K562 (cell line): ENCODE results near the gene ZNF649. TPM values are rescaled to one million over a fixed set of nuclear protein-coding genes. Genes with fewer than 3 reads are reported as not detected.
A peak's percentile ranks its signal among the peaks of the same experiment; 100 is the strongest.

Experiments
- ATAC-seq: fragments of 200-7000 bp; cut with Tn5 transposase; 3 replicates; pipeline ENCODE4 v1.9.1; 2020; ENCODE audit warnings: moderate library complexity
- BruUV-seq: library from RNA; stranded (reverse); fragments of 400-500 nt; replicated peaks from 2 replicates; lab custom pipeline; 2021; lab: Mats Ljungman, UMichigan
- CTCF ChIA-PET: fragments of 300-600 bp; formaldehyde crosslinking; extraction: SDS; loops from one replicate; lab custom pipeline; 2021; ENCODE audit warnings: low intra/inter-chr PET ratio; lab: Yijun Ruan, JAX
- POLR2A ChIA-PET: fragments of 300-600, 350-650 bp; sonication (Branson Sonifier 250); formaldehyde crosslinking; extraction: SDS; loops from one replicate; lab custom pipeline; 2021; ENCODE audit warnings: antibody characterized with exemption, inconsistent platforms; lab: Yijun Ruan, JAX
- DNase-seq, 4 experiments: peaks; one replicate each; pipeline versions ENCODE4 v3.0.0 to v3.0.0-alpha.2; 2011 to 2018; ENCODE audit warnings: low spot score in 3 of 4, mixed read lengths in 3 of 4; ENCODE audit errors: extremely low read depth in 1 of 4
- FAIRE-seq: peaks from 2 replicates; lab custom pipeline; 2011; peaks lifted over from hg19 to GRCh38; lab: Jason Lieb, UNC
- H2AFZ ChIP-seq: 2 replicates; pipeline ENCODE4 v1.6.0; 2011; ENCODE audit warnings: low read depth, low read length, control low read depth, inconsistent platforms
- H3K27ac ChIP-seq: fragments of 200-600 bp; 3 replicates; pipeline ENCODE4 v1.8.0; 2011; ENCODE audit warnings: low read depth, mild to moderate bottlenecking, control low read depth, inconsistent platforms, low read length, moderate library complexity, mixed read lengths; ENCODE audit errors: extremely low read depth
- H3K27me3 ChIP-seq, 2 experiments: fragments of 300-600 bp in 1 of 2; 2 replicates in 1 of 2; 3 replicates in 1 of 2; pipeline versions ENCODE4 v1.6.0 to v1.8.0; 2011; ENCODE audit warnings: inconsistent platforms in 2 of 2, low read length in 2 of 2, mild to moderate bottlenecking in 1 of 2, mixed read lengths in 1 of 2, moderate library complexity in 1 of 2; ENCODE audit not compliant: control insufficient read depth in 2 of 2, insufficient read depth in 2 of 2
- H3K36me3 ChIP-seq: fragments of 300-600 bp; 3 replicates; pipeline ENCODE4 v1.8.0; 2011; ENCODE audit warnings: mild to moderate bottlenecking, low read length, inconsistent platforms; ENCODE audit not compliant: control insufficient read depth, insufficient read depth
- H3K4me1 ChIP-seq, 2 experiments: fragments of 200-600 bp in 1 of 2; replicated peaks in 1 of 2; 2 replicates in 1 of 2; 3 replicates in 1 of 2; pipeline versions ENCODE4 v1.5.1 to v1.8.0; 2011; ENCODE audit warnings: inconsistent platforms in 2 of 2, low read length in 2 of 2, mild to moderate bottlenecking in 1 of 2, mixed read lengths in 1 of 2, moderate library complexity in 1 of 2; ENCODE audit not compliant: control insufficient read depth in 2 of 2, insufficient read depth in 2 of 2
- H3K4me2 ChIP-seq: 2 replicates; pipeline ENCODE4 v1.6.1; 2011; ENCODE audit warnings: low read length, control low read depth, inconsistent platforms, mixed read lengths; ENCODE audit not compliant: insufficient read depth
- H3K4me3 ChIP-seq: fragments of 200-600 bp; sonication (generic), shearing (Covaris generic); 2 replicates; pipeline ENCODE4 v1.5.1; 2016; ENCODE audit warnings: control low read depth, inconsistent platforms
- H3K79me2 ChIP-seq: fragments of 200-600 bp; 3 replicates; pipeline ENCODE4 v1.8.0; 2011; ENCODE audit warnings: low read length, inconsistent platforms; ENCODE audit not compliant: control insufficient read depth, insufficient read depth
- H3K9ac ChIP-seq, 2 experiments: 2 replicates each; pipeline versions ENCODE4 v1.6.0 to v1.6.1; 2011; ENCODE audit warnings: low read depth in 2 of 2, low read length in 2 of 2, control low read depth in 1 of 2, inconsistent platforms in 1 of 2, mild to moderate bottlenecking in 1 of 2, mixed read lengths in 1 of 2; ENCODE audit not compliant: insufficient read depth in 1 of 2
- H3K9me1 ChIP-seq: one replicate; pipeline ENCODE4 v1.6.0; 2011; ENCODE audit warnings: inconsistent platforms, mild to moderate bottlenecking, low read length, moderate library complexity; ENCODE audit not compliant: control insufficient read depth, insufficient read depth
- H3K9me3 ChIP-seq: replicated peaks from 2 replicates; pipeline ENCODE4 v1.5.1; 2011; ENCODE audit warnings: low read depth, low read length, inconsistent platforms; ENCODE audit not compliant: control insufficient read depth, insufficient read depth
- H4K20me1 ChIP-seq: replicated peaks from 2 replicates; pipeline ENCODE4 v1.6.1; 2011; ENCODE audit warnings: low read length, inconsistent platforms, mixed read lengths; ENCODE audit not compliant: control insufficient read depth, insufficient read depth
- BRCA1 ChIP-seq, 2 experiments: fragments of 450-650 bp in 1 of 2; sonication (generic) in 1 of 2; formaldehyde crosslinking in 1 of 2; IDR thresholded peaks; 2 replicates each; pipeline versions ENCODE4 v1.5.0 to v1.6.1; 2017 to 2020; ENCODE audit warnings: mild to moderate bottlenecking in 1 of 2, missing genetic modification reagents in 1 of 2
- EP300 ChIP-seq: IDR thresholded peaks from 2 replicates; pipeline ENCODE4 v1.6.1; 2012; ENCODE audit warnings: low read length, improper control_type of control experiment
- ETV5 ChIP-seq: sonication (generic); formaldehyde crosslinking; IDR thresholded peaks from 2 replicates; pipeline ENCODE4 v1.4.0; 2020; ENCODE audit warnings: low read depth, mild to moderate bottlenecking, missing genetic modification reagents
- KAT2B ChIP-seq: IDR thresholded peaks from one replicate; pipeline ENCODE4 v1.6.1; 2012; ENCODE audit warnings: low read depth, mild to moderate bottlenecking, control low read depth, inconsistent platforms, low read length, moderate library complexity
- PRMT5 ChIP-seq: sonication (generic); formaldehyde crosslinking; IDR thresholded peaks from 2 replicates; pipeline ENCODE4 v1.5.0; 2020; ENCODE audit warnings: missing genetic modification reagents
- ZFX ChIP-seq: sonication (generic); formaldehyde crosslinking; IDR thresholded peaks from 2 replicates; pipeline ENCODE4 v1.8.0; 2022; ENCODE audit warnings: mild to moderate bottlenecking, missing genetic modification reagents, moderate library complexity
- ZNF121 ChIP-seq: sonication (generic); formaldehyde crosslinking; conservative IDR thresholded peaks from 2 replicates; pipeline ENCODE4 v1.8.0; 2022; ENCODE audit warnings: missing genetic modification reagents
- ZNF224 ChIP-seq: sonication (generic); formaldehyde crosslinking; IDR thresholded peaks from 2 replicates; pipeline ENCODE4 v1.8.0; 2022; ENCODE audit warnings: mild to moderate bottlenecking, missing genetic modification reagents
- ZNF274 ChIP-seq: IDR thresholded peaks from 2 replicates; pipeline ENCODE4 v1.6.1; 2011; ENCODE audit warnings: low read depth, mild to moderate bottlenecking, low read length, moderate library complexity, borderline replicate concordance
- ZNF668 ChIP-seq: fragments of 250-450 bp; sonication (Bioruptor Pico); IDR thresholded peaks from 2 replicates; pipeline ENCODE4 v1.8.0; 2022; ENCODE audit warnings: mild to moderate bottlenecking, inconsistent platforms
- ZNF75A ChIP-seq: fragments of 450-650 bp; formaldehyde crosslinking; IDR thresholded peaks from 2 replicates; pipeline ENCODE4 v1.4.0; 2020; ENCODE audit warnings: mild to moderate bottlenecking
- WGBS: fragments of 100-300 bp; shearing (Covaris generic); methylation state at CpG from one replicate; pipeline ENCODE4 v1.1.6; 2016; ENCODE audit warnings: low coverage, mixed read lengths; ENCODE audit not compliant: insufficient coverage; ENCODE audit errors: missing lambda C conversion rate; 5-methylcytosine and 5-hydroxymethylcytosine counted together
- in situ Hi-C: fragments of 300-500 bp; cut with MboI; formaldehyde crosslinking; loops from 4 replicates; pipeline ENCODE4 v1.15.0; 2018; ENCODE audit warnings: inconsistent platforms, mixed read lengths
- intact Hi-C: fragments of 100-400 bp; cut with micrococcal nuclease; formaldehyde crosslinking; loops from 2 replicates; pipeline ENCODE4 v1.14.2; 2022
- polyA plus RNA-seq, 8 experiments: library from polyadenylated mRNA; depleted of rRNA in 4 of 8; stranded (reverse) in 5 of 8; unstranded in 3 of 8; fragments of >200 nt; fragmentation: Nextera tagmentation in 2 of 8; fragmentation: Illumina TruSeq in 1 of 8; extraction: Ambion mirVana in 2 of 8; extraction: Trizol in 1 of 8; gene quantifications; 2 replicates each; pipeline versions ENCODE4 v1.2.1 to v1.2.3, GENCODE V29; 2011 to 2014; ENCODE audit warnings: inconsistent platforms in 1 of 8, missing spikeins in 1 of 8
- total RNA-seq, 7 experiments: library from RNA; depleted of rRNA in 6 of 7; stranded (reverse); fragments of >200 nt in 6 of 7; fragmentation: Illumina TruSeq in 2 of 7; extraction: Trizol in 2 of 7; gene quantifications; 2 replicates each; pipeline versions ENCODE4 v1.2.1 to v1.2.3, GENCODE V29; 2011 to 2021; ENCODE audit warnings: low replicate concordance in 1 of 7
- TF ChIP-seq, protein P1 (sequence below): IDR thresholded peaks from 3 replicates; pipeline ENCODE4 v1.6.1; 2011; ENCODE audit warnings: borderline replicate concordance, mild to moderate bottlenecking; ENCODE audit not compliant: insufficient read length, insufficient read depth

The ZNF649 gene
- total and polyA plus RNA-seq, 9 of the 15 experiments (the other 6 are each of a cell fraction or from before 2014, with no cell fraction given), result 1.4 to 14.9 (median 8.3) TPM

DNA sequence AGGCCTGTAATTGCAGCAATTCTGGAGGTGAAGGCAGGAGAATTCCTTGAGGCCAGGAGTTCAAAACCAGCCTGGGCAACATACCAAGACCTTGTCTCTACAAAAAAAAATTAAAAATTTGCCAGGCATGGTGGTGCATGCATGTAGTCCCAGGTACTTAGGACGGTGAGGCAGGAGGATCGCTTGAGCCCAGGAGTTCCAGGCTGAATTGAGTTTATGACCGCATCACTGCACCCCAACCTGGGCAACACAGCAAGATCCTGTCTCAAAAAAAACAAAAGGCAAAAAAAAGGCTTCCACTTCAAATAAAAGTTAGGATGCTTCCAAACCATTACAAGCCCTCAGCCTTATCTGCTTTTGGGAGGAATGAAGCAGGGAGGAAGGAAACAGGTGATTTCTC, 22.3 kb downstream of the ZNF649 start:
- H3K9me1 ChIP-seq, result no peaks in the 10 kb centered on the region
- no peak overlapping the region for H3K27ac ChIP-seq
- CTCF ChIA-PET, result interaction anchor here (0.6 kb wide), 1 partner anchor 15 kb away, joined by 4 read pairs; no protein-coding TSS in a partner anchor
- 85% methylated on average over 3 of the region's 3 CpGs for WGBS
- intact Hi-C loops, result no loop called here
- H3K9ac ChIP-seq, result no peak overlapping the region
- no peak overlapping the region for H3K4me3 ChIP-seq
- no peak for ATAC-seq
- no peak overlapping the region for H2AFZ ChIP-seq
- POLR2A ChIA-PET, result no interaction called here
- no peak overlapping the region for H3K4me2 ChIP-seq
- peak; percentile 61 for TF ChIP-seq ZNF121
- TF ChIP-seq, protein P1, sequence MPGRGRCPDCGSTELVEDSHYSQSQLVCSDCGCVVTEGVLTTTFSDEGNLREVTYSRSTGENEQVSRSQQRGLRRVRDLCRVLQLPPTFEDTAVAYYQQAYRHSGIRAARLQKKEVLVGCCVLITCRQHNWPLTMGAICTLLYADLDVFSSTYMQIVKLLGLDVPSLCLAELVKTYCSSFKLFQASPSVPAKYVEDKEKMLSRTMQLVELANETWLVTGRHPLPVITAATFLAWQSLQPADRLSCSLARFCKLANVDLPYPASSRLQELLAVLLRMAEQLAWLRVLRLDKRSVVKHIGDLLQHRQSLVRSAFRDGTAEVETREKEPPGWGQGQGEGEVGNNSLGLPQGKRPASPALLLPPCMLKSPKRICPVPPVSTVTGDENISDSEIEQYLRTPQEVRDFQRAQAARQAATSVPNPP, result no peak
- TF ChIP-seq, all 486 proteins: peak for 1
- in situ Hi-C loops, result no loop called here
- Histone ChIP-seq H3K36me3 (peaks cover 25% of the 10 kb centered on the region), H4K20me1 (no peaks in the 10 kb centered on the region), H3K27me3 (no peaks in the 10 kb centered on the region), H3K79me2 (no peaks in the 10 kb centered on the region; the same call in 2 of the 3 replicates), H3K4me1 (peaks cover 0 to 1% of the 10 kb centered on the region in 2 experiments; a peak in 1 of 5 replicates), H3K9me3 (peaks cover 19% of the 10 kb centered on the region)
- no TSS peak for BruUV-seq
- no peak for FAIRE-seq
- DNase-seq, result no peak

DNA sequence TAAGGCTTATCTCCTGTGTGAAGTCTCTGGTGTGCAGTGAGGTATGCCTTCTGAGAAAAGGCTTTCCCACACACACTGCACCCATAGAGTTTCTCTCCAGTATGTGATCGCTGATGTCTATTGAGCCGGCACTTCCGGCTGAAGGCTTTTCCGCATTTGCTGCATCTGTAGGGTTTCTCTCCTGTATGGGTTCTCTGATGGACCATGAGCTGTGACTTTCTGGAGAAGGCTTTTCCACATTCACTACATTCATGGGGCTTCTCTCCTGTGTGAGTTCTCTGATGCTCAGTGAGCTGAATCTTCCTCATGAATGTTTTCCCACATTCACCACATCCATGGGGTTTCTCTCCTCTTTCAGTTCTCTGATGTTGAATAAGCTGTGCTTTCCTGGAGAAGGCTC, 31.7 kb downstream of the ZNF649 start:
- Histone ChIP-seq H2AFZ (no peak overlapping the region), H3K4me3 (no peak overlapping the region), H3K9me1 (no peaks in the 10 kb centered on the region), H3K4me1 (no peaks in the 10 kb centered on the region), H3K79me2 (no peaks in the 10 kb centered on the region), H3K27ac (no peak overlapping the region), H4K20me1 (no peaks in the 10 kb centered on the region), H3K4me2 (no peak overlapping the region), H3K27me3 (no peaks in the 10 kb centered on the region), H3K9ac (no peak overlapping the region), H3K9me3 (peaks cover 36% of the 10 kb centered on the region), H3K36me3 (peaks cover 49% of the 10 kb centered on the region; the same call in 2 of the 3 replicates)
- 97% methylated on average over 4 of the region's 4 CpGs for WGBS
- BruUV-seq, result no TSS peak
- in situ Hi-C loops, result no loop called here
- POLR2A ChIA-PET, result no interaction called here
- ATAC-seq (no peak), FAIRE-seq (no peak), DNase-seq (no peak)
- intact Hi-C loops, result no loop called here
- CTCF ChIA-PET, result no interaction called here
- no peak for TF ChIP-seq EP300
- no peak for TF ChIP-seq KAT2B
- no peak for TF ChIP-seq BRCA1 (IDR thresholded peaks at IDR 0.05)
- no peak for TF ChIP-seq BRCA1 (CRISPR knock-in tag; IDR thresholded peaks at IDR 0.05)
- TF ChIP-seq ZNF274, result peak; percentile 90
- no peak for TF ChIP-seq ZNF224 (CRISPR knock-in tag)
- TF ChIP-seq ZNF668 (CRISPR knock-in tag), result no peak
- TF ChIP-seq ZNF75A (CRISPR knock-in tag), result peak; percentile 82; the same call in 1 of the 2 replicates
- TF ChIP-seq ZFX (CRISPR knock-in tag), result no peak
- no peak for TF ChIP-seq ETV5 (CRISPR knock-in tag)
- no peak for TF ChIP-seq PRMT5 (CRISPR knock-in tag)
